Progenitor cell of endocrine pancreas (in vitro differentiated cells): Measurements from ENCODE around the gene POC1A. TPM values are rescaled to one million over a fixed set of nuclear protein-coding genes. Genes with fewer than 3 reads are reported as not detected.
A peak's percentile ranks its signal among the peaks of the same experiment; 100 is the strongest.

Source experiments
- DNase-seq: peaks from one replicate; pipeline ENCODE4 v3.0.0; 2021; ENCODE audit warnings: low spot score; ENCODE audit not compliant: unreplicated experiment
- H3K27ac Mint-ChIP-seq: 2 replicates; pipeline ENCODE4 v1.8.0; 2021; ENCODE audit warnings: mild to moderate bottlenecking, moderate library complexity, mixed read lengths
- H3K27me3 Mint-ChIP-seq: 2 replicates; pipeline ENCODE4 v1.8.0; 2021; ENCODE audit warnings: mixed read lengths
- H3K36me3 Mint-ChIP-seq: 2 replicates; pipeline ENCODE4 v1.8.0; 2022; ENCODE audit warnings: mixed read lengths; ENCODE audit not compliant: insufficient read depth
- H3K4me1 Mint-ChIP-seq: 2 replicates; pipeline ENCODE4 v1.8.0; 2021; ENCODE audit warnings: low read depth, mixed read lengths
- H3K4me3 Mint-ChIP-seq: 2 replicates; pipeline ENCODE4 v1.8.0; 2021; ENCODE audit warnings: low read depth, mild to moderate bottlenecking, moderate library complexity, mixed read lengths
- H3K9me3 Mint-ChIP-seq: 2 replicates; pipeline ENCODE4 v1.8.0; 2021; ENCODE audit warnings: low read depth, mixed read lengths
- total RNA-seq: library from RNA; stranded (reverse); gene quantifications from 2 replicates; pipeline ENCODE4 v1.2.1, GENCODE V29; 2021
- TF ChIP-seq, protein P1 (sequence below): fragments of 200-600 bp; sonication (generic); IDR thresholded peaks from one replicate; pipeline ENCODE4 v1.5.0; 2021; ENCODE audit warnings: antibody characterized with exemption, mild to moderate bottlenecking; ENCODE audit not compliant: unreplicated experiment

The POC1A gene
- total RNA-seq, 1 donor from 2014 or later: 14.5 TPM

DNA sequence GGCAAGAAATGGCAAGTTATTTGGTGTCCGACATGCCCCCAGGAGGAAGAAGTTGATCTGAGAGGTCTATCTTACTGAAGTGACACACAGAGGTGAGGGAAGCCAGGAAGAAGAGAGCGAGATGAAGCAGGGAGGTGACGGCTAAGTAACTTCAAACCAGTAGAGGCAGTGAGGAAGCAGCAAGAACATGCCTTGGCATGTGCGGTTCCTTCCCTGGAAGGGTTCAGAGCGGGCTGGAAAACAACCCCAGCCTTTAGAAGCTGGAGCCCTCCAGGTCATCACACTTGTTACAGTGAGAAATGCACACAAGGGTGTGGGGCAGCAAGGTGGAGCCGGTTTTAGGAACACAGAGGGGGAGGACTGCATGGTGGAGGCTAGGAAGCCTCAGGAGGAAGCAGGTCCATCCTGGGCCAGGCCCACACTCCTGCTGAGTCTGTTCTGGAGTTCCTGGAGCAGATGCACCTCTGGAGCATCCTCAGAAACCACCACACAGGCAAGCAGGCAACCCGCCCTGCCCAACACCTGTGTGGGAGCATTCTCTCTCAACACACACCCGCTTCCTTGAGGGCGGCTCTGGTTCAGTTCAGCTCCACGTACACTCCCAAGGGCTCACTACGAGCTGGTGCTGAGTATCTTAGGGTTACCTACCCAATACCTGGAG is 47.1 kb downstream of the POC1A start:
- peaks cover 9% of the 10 kb centered on the region for H3K36me3 Mint-ChIP-seq
- H3K9me3 Mint-ChIP-seq: peaks cover 5% of the 10 kb centered on the region
- H3K27ac Mint-ChIP-seq: no peak overlapping the region
- no peaks in the 10 kb centered on the region for H3K27me3 Mint-ChIP-seq
- no peak overlapping the region for H3K4me3 Mint-ChIP-seq
- no peak for DNase-seq
- H3K4me1 Mint-ChIP-seq: peaks cover 7% of the 10 kb centered on the region
- TF ChIP-seq, protein P1, sequence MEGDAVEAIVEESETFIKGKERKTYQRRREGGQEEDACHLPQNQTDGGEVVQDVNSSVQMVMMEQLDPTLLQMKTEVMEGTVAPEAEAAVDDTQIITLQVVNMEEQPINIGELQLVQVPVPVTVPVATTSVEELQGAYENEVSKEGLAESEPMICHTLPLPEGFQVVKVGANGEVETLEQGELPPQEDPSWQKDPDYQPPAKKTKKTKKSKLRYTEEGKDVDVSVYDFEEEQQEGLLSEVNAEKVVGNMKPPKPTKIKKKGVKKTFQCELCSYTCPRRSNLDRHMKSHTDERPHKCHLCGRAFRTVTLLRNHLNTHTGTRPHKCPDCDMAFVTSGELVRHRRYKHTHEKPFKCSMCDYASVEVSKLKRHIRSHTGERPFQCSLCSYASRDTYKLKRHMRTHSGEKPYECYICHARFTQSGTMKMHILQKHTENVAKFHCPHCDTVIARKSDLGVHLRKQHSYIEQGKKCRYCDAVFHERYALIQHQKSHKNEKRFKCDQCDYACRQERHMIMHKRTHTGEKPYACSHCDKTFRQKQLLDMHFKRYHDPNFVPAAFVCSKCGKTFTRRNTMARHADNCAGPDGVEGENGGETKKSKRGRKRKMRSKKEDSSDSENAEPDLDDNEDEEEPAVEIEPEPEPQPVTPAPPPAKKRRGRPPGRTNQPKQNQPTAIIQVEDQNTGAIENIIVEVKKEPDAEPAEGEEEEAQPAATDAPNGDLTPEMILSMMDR: no peak

DNA sequence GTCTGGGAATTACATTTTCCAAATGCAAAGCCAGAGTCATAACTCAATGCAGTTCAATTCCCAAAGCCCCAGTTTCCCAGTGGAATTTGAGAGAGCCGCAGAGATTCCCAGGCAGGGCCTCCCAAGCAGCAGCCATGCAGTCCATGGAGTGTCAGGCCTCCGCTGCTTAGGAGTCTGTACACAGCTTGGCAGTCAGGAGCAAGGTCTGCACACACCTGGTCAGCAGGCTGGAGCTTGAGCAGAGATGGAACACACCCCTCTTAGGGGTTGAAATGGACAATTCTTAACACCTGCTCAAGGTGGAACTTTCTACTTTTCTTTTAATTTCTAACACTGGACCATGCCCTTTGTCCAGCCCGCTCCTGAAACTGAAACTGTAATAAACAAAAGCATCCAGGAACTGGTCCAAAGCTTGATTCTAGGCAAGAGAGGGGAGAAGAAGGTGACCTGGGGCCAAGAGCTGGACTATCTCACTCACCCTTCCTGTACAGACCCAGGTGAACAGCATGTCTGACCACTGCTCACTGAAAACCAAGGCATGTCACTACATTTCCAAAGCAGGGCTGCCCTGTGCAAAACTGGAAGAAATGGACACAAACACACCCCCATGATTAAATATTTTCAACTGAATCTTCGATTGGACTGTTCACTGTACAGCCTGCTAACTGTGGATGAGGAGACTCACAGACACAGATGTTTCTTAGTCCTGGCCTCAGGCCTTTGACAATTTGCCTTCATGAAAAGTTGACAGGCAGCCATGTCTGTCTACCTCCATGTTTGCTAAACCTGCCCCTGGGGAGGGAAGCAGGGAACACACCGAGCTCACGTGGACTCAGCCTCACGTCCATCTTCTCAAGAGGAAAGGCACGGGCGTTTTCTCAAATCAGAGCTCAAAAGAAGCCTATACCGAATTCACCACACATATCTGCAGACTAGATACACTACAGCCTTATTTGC is 49.3 kb downstream of the POC1A start:
- no peaks in the 10 kb centered on the region for H3K27me3 Mint-ChIP-seq
- no peak for DNase-seq
- H3K27ac Mint-ChIP-seq: no peak overlapping the region
- peaks cover 7% of the 10 kb centered on the region for H3K4me1 Mint-ChIP-seq
- no peak overlapping the region for H3K4me3 Mint-ChIP-seq
- TF ChIP-seq, protein P1: no peak
- H3K36me3 Mint-ChIP-seq: peaks cover 15% of the 10 kb centered on the region
- H3K9me3 Mint-ChIP-seq: peaks cover 18% of the 10 kb centered on the region

DNA sequence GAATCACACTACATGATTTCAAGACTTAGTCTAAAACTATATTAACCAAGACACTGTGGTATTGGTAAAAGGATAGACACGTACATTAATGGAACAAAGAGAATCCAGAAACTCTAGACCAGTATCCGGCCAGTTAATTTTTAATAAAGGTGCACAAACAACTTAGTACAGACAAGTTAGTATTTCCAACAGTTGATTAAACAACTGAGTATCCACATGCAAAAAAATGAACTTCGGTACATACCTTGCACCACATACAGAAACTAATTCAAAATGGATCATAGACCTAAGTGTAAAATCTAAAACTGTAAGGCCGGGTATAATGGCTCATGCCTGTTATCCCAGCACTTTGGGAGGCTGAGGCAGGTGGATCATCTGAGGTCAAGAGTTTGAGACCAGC is 51.3 kb downstream of the POC1A start:
- H3K27me3 Mint-ChIP-seq: no peaks in the 10 kb centered on the region
- TF ChIP-seq, protein P1: no peak
- no peaks in the 10 kb centered on the region for H3K4me1 Mint-ChIP-seq
- no peak overlapping the region for H3K4me3 Mint-ChIP-seq
- peaks cover 14% of the 10 kb centered on the region for H3K36me3 Mint-ChIP-seq
- H3K27ac Mint-ChIP-seq: no peak overlapping the region
- peaks cover 18% of the 10 kb centered on the region for H3K9me3 Mint-ChIP-seq
- no peak for DNase-seq

DNA sequence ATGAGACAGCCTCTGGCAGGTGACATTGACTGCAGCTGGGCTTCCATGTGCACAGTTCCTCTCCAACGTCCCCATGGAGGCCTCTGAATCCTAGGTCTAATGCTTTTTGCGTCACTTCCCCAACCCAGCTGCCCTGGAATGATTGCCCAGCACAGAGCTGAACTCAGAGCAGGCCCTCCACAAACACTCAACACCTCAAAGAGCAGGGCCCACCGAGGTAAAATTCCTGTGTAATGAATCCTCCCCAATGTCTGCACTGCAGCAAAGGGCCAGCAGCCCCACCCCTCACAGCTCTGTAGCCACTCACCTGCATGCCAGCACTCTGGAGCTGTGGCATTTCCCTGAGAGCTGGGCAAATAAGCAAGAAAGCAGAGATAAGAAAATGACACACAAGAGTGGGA is 55.2 kb downstream of the POC1A start:
- Mint-ChIP-seq H3K4me3 (no peak overlapping the region), H3K9me3 (peaks cover 18% of the 10 kb centered on the region), H3K4me1 (no peaks in the 10 kb centered on the region), H3K27me3 (no peaks in the 10 kb centered on the region), H3K27ac (peak overlapping the region; percentile 51), H3K36me3 (peaks cover 14% of the 10 kb centered on the region)
- DNase-seq: no peak
- TF ChIP-seq, protein P1: no peak

DNA sequence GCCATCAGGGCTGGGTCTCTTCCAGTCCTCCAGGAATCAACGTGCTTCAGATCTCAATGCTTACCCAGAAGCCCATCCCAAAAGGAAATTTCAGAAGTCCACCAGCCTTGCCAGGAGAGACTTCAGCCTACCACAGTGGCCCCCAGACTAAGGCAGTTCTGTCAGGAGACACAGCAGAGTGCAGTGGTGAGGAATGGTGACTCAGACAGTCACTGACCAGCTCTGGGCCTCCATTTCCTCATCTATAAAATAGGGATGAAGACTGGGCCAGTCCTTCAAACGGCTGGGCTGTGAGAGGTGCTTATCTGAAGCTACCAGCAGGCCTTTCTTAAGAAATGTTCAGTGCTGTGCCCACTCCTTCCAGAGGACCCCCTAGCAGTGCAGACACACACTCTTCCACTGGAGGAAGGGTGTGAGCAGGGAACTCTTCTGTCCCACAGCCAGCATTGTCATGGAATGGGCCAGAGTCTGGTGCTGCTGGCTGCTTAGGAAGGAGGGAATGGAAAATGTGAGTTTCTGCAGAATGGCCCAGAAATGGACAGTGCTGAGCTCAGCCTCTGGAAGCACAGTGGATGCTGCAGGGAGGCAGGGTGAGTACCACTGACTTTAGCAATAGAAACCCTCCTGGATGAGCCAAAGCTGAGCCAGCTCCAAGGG is 56.2 kb downstream of the POC1A start:
- Mint-ChIP-seq H3K4me1 (no peaks in the 10 kb centered on the region), H3K27me3 (no peaks in the 10 kb centered on the region), H3K27ac (no peak overlapping the region), H3K4me3 (no peak overlapping the region), H3K9me3 (peaks cover 18% of the 10 kb centered on the region), H3K36me3 (peaks cover 15% of the 10 kb centered on the region)
- TF ChIP-seq, protein P1: no peak
- no peak for DNase-seq
